Left colon (tissue), 2 donors: ENCODE data around the gene PHKA2. TPM values are rescaled to one million over a fixed set of nuclear protein-coding genes. Genes with fewer than 3 reads are reported as not detected.
A peak's percentile ranks its signal among the peaks of the same experiment; 100 is the strongest.
"Not testable (repeated sequence)": the region's sequence is repeated elsewhere in the genome, so short reads cannot be mapped to it uniquely, and the experiment has no call there.

Source experiments
- ATAC-seq: fragments of 200-7000 bp; cut with Tn5 transposase; one replicate; pipeline ENCODE4 v1.9.1; 2020; ENCODE audit warnings: mild to moderate bottlenecking, moderate library complexity
- DNase-seq, 2 donors: peaks; one replicate each; pipeline ENCODE4 v3.0.0-alpha.2; 2020
- intact Hi-C, 2 donors: fragments of 100-400 bp; cut with DNase I in 1 of 2; cut with micrococcal nuclease in 1 of 2; formaldehyde crosslinking; loops; one replicate each; pipeline versions ENCODE4 v1.11.2 to v1.14.0; 2022; cut with DNase I, micrococcal nuclease
- long read RNA-seq: library from polyadenylated mRNA; unstranded; transcript quantifications from one replicate; pipeline ENCODE4 v2.0.0, GENCODE V29; 2021
- total RNA-seq, 2 donors: library from RNA; stranded (reverse); fragmentation: NEBNext Ultra II Directional; extraction: Animal tissue kit (Norgen Biotek cat#: 25700); gene quantifications; one replicate each; pipeline ENCODE4 v1.2.1, GENCODE V29; 2021
- donor health status: DM: no; HTN: no; CAD: no.
- donor health status: DM: yes; HTN: yes; CAD: no.

The PHKA2 gene
- total RNA-seq: 10 to 100 TPM; 22.9 to 29.5 TPM
- long read RNA-seq, full-length matches to known transcripts: 6 of 13 reads
- long read RNA-seq, partial matches to known transcripts: 3 of 13 reads
- long read RNA-seq, other reads (novel, unspliced or antisense): 4 of 13 reads

DNA sequence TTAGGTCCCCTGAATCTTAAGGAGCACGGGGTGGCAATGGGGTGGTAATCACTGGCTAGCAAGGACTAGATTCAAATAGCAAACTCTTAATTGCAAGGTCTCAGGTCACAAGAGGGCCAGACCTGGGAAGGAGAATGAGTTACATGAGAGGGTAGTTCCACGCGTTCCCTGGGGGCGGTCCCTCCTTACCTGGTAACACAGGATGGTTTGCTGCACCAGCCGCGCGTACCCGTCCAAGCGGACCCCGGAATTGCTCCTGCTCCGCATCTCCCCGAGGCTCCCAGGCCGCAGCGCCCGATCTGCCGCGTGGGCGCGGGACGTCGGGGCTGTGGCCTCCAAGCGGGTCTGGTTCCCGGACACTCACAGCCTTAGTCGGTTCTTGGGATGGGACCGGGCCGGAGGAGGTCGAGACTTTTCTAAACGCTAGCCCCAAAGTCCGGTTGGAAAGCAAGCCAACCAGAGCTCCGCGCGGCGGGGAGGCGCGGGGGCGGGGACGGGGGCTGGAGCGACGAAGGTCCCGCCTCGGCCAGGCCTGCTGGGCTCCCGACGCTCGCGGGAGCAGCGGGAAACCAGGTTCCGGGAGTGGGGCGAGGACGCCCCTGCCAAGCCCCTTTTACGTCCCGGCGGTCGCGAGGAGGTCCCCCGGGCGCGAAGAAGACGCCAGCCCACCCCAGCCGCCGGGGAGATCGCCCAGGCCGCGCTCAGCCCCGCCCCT lies at the start of gene PHKA2:
Gene PHKA2, minus strand, starts transcription at position 449 of the 715 bp plus-strand sequence. Its CDS starts 182 bp downstream, at position 267.
- DNase-seq: peak; percentile 50 to 75
- intact Hi-C loops: no loop called here
- peak; percentile 72 for ATAC-seq

- ATAC-seq (no peak), DNase-seq (no peak)
- intact Hi-C loops: no loop called here
Measured at GRCh38 chrX:19030805-19031204, 46.9 kb upstream of the PHKA2 start.

DNA sequence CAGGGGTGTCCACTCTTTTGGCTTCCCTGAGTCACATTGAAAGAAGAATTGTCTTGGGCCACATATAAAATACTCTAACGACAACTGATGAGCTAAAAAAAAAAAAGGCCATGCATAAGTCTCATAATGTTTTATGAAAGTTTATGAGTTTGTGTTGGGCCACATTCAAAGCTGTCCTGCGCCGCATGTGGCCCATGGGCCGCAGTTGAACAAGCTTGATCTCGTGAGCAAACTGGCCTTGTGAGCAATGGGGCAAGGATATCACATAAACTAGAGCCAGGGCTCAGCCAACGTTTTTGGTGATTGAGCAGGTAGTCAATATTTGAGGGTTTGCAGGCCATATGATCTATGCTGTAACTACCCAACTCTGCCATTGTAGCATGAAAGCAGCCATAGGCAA lies 44.6 kb upstream of the PHKA2 start:
- DNase-seq: no peak
- peak; percentile 48 for ATAC-seq
- intact Hi-C loops: no loop called here

DNA sequence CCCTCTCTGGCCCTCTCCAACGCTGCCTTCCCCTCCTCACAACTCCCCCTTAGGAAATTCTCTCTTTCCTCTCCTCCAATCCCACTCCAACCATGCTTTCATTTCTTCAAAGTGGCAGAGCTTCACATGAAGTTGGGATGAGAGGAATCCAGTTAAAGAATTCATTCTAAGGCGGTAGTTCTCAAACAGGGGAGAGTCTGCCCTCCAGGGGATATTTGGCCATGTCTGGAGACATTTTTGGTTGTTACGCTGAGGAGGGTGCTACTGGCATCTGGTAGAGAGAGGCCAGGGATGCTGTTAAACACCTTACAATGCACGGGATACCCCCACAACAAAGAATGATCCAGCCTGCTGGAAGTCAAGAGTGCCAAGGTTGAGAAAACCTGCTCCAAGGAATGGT lies 40.5 kb upstream of the PHKA2 start:
- intact Hi-C loops: no loop called here
- DNase-seq (no peak), ATAC-seq (no peak)

GRCh38 chrX:19019996-19020395 lies 36.1 kb upstream of the PHKA2 start:
- DNase-seq (no peak), ATAC-seq (no peak)
- intact Hi-C loops: no loop called here

DNA sequence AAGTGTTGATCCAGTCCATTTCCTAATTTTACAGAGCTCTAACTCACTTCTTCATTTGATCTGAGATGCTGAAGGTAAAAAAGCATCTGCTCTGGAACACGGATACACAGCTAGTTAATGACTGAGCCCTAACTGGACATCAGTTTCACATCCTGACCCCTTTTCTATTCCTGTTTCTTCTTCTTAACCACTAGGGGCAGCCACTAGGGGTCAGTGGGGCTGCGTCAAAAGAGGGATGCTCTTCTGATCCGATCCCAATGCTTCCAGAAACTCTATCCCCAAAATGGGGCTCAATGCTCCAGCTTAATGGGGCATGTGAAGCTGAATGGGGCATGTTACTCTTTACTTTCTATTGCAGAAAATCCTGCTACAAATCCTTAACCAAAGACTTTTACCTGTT lies 33.4 kb upstream of the PHKA2 start:
- intact Hi-C loops: no loop called here
- peak; percentile 44 for ATAC-seq
- peak in 1 of 2 donors; percentile 26 for DNase-seq

- intact Hi-C loops, DNase-seq, ATAC-seq: not testable (repeated sequence)
Measured at GRCh38 chrX:19016614-19017013, 32.7 kb upstream of the PHKA2 start.

DNA sequence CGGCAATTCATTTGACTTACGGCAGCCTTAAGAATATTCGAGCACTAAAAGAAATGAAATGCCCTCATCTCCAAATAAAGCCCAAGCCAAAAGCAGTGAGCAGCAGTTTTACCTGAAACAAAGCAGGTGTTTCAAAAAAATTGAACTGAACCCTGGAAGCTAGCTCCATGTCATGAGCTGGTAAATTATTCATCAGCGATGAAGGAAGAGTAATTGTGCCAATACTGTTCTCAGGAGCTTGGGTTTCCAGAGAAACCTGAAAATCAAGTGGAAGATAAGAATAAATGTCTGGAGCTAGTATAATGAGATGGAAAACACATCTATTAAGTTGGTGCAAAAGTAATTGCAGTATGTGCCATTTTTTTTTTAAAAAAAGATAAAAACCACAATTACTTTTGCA lies 24.0 kb upstream of the PHKA2 start:
- no peak for ATAC-seq
- intact Hi-C loops: no loop called here
- no peak for DNase-seq

DNA sequence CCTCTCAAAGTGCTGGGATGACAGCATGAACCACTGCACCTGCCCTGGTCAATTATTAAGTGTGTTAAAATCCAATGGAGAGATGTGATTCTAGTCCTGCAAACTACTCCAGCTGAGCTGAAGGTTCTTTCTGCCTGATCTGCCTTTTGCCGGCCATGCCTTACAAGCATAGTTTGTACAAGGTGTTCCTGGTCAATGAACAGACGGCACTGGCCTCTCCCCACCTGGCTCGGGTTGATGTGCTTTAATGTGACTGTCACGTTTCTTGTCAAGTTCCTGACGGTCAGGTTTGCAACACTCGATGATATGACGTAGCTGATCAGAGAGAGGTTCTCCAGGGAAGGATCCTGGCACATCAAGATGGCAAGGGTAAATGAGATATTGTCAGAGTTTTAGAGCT lies 23.1 kb upstream of the PHKA2 start:
- intact Hi-C loops: no loop called here
- ATAC-seq (no peak), DNase-seq (no peak)

GRCh38 chrX:19005909-19006308 lies 22.0 kb upstream of the PHKA2 start:
- DNase-seq: no peak
- intact Hi-C loops: no loop called here
- ATAC-seq: peak; percentile 72

GRCh38 chrX:19003756-19004155 lies 19.8 kb upstream of the PHKA2 start:
- no peak for DNase-seq
- no peak for ATAC-seq
- intact Hi-C loops: no loop called here

GRCh38 chrX:18998653-18999052 lies 14.7 kb upstream of the PHKA2 start:
- DNase-seq (no peak), ATAC-seq (no peak)
- intact Hi-C loops: no loop called here

- intact Hi-C loops: no loop called here
- no peak for ATAC-seq
- DNase-seq: no peak
Measured at GRCh38 chrX:18997916-18998315, 14.0 kb upstream of the PHKA2 start.

GRCh38 chrX:18996536-18996935 lies 12.6 kb upstream of the PHKA2 start:
- intact Hi-C loops: no loop called here
- DNase-seq (no peak), ATAC-seq (no peak)

GRCh38 chrX:18995221-18995620 lies 11.3 kb upstream of the PHKA2 start:
- ATAC-seq (no peak), DNase-seq (no peak)
- intact Hi-C loops: no loop called here

- intact Hi-C loops: no loop called here
- ATAC-seq: no peak
- no peak for DNase-seq
Measured at GRCh38 chrX:18994713-18995112, 10.8 kb upstream of the PHKA2 start.

GRCh38 chrX:18992829-18993228 lies 8.9 kb upstream of the PHKA2 start:
- no peak for DNase-seq
- intact Hi-C loops: no loop called here

GRCh38 chrX:18985186-18985435 lies 1.2 kb upstream of the PHKA2 start:
- intact Hi-C loops: no loop called here
- DNase-seq (no peak), ATAC-seq (no peak)

More at GRCh38 chrX:18992829-18993228, 8.9 kb upstream of the PHKA2 start:
- ATAC-seq: peak; percentile 87

- intact Hi-C loops: no loop called here
- ATAC-seq (peak; percentile 90), DNase-seq (peak; percentile 81 to 88)
Measured at GRCh38 chrX:18984381-18985185, 669 bp upstream of the PHKA2 start.

DNA sequence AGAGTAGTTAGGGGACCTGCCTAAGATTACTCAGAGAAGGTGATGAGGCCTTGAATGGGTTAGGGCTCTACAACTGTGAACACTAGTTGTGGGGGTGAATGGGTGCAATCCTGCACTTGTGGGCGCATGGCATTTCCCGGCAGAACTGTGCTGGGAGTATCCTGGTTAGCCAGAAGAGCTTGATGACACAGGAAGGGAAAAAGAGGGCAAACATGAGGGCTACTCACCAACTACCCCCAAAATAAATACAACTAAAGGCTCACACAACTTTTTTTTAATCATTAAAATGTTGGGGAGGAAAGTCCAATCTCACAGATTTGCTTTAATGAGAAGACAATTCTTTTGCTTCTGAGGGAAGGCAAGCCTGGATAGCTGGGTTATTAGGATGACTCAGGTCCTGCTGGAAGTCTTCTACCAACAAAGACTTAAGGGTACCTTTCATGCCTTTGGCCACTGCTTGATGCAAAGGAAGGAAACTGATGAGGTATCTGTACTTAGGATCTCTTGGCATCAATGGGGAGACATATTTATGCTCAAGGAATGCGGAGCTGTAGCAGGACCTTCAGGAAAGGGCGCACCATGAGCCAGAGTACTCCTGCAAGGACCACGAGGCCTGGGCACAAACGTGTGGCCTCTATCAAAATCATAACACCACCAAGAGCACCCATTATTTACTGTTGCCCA lies 2.6 kb downstream of the PHKA2 start:
- intact Hi-C loops: no loop called here
- no peak for ATAC-seq
- no peak for DNase-seq
